GM18519 (cell line): ENCODE measurements around the gene SOX6.

Source experiments
- ATAC-seq: cut with Tn5 transposase; IDR thresholded peaks from one replicate; pipeline ENCODE4 v1.9.1; 2021; ENCODE audit warnings: mild to moderate bottlenecking, moderate library complexity; ENCODE audit not compliant: unreplicated experiment, low FRiP score

The SOX6 gene

DNA sequence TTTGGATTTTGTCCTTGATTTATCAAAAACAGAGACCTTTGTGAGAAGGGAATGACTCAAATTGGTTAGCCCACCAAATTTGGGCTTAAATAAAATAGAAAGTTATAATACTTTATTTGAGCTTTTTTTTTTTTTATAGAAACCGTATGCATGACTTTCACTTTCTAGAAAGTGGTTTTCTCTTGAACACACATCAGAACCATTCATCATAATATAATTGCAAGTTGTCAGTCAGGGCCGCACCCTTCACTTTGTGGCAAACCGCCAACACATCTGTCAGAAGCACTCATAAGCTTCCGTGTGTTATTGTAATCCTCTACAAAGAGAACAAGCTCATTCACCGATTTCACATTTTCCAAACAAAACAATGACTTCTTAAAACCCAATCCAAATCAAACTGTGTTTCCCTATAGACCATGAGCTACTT lies 76.1 kb downstream of the SOX6 start:
- no peak for ATAC-seq

DNA sequence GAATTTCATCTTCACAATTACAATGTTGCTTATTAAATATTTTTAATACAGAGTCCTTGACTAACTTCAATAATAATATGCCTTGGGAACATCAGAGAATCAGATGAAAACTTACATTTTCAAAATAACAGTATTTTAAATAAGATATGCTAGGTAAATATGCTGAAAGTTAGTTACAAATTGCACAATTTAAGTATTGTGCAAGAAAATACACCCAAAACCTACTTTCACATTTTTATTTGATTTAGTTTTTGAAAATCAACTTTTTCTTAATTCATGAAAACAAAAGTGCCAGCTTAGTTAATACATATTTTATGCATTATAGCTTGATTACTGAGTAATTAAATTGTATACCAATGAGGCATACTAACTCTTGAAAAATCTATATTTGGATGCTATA lies 76.8 kb downstream of the SOX6 start:
- ATAC-seq: no peak

DNA sequence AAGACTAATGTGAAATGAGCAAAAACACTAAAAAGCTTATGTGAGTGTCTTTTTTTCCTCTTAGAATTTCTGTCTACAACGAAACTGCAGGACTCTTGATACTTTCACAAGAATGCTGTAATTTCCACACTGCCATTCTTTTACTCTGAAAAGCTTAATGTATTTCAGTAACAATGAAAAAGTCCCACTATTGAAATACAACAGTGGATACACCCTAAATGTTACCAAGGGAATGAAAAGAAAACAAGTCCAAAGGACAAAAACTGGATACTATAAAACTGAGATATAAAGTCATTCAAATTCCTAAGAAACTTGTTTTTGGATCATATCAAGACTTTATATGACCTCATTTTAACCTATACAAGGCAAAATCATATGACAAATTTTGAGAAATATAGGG lies 77.4 kb downstream of the SOX6 start:
- no peak for ATAC-seq

DNA sequence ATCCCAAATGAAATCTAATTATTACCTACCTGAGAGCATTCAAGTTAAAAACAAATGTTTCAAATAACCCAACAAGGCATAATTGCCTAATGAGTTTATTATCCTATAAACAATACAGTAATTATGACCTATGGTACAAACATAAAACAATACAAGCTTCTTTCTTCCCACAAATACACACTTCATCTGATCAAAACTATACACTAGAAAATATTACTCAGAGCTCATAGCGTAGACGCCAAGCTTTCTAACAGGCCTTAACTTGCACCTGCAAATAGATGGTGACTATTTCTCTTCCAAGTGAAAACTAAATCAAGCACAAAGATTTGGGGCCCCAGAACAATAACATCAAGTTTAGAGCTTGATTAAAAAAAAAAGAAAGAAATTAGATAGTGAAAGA lies 78.1 kb downstream of the SOX6 start:
- ATAC-seq: no peak

DNA sequence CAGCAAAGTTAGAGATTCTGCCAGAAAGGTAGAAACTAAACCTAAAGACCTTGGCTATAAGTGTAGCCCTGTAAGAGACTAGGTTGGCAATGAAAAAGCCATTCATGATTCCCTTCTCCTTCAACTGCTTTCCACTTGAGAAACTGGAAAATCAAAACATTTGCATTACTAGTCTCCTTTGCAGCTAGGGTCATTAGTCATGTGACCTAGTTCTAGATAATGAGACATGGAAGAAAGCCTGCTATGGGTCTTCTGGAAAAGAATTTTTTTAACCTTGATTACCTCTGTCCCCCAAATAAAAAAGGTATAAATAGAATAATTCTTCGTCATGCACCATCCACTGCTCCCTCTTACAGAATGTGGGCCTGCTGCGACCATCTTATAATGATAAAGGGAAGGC lies 80.1 kb downstream of the SOX6 start:
- ATAC-seq: no peak

DNA sequence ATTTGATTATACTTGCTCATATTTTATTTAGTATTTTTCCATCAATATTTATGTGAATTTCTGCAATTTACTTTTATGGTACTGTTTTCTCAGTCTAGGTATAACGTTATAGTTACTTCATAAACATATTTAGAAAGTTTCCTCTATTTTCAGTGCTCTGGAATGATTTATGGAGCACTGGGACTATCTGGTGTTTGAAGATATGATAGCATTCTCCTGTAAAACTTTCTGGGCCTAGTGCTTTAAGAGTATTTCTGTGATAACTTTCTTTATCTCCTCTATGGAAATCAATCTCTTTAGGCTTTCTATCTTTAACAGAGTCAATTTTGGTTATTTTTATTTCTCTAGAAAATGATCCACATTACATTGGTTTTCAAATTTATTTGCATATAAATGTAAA lies 85.1 kb downstream of the SOX6 start:
- no peak for ATAC-seq

DNA sequence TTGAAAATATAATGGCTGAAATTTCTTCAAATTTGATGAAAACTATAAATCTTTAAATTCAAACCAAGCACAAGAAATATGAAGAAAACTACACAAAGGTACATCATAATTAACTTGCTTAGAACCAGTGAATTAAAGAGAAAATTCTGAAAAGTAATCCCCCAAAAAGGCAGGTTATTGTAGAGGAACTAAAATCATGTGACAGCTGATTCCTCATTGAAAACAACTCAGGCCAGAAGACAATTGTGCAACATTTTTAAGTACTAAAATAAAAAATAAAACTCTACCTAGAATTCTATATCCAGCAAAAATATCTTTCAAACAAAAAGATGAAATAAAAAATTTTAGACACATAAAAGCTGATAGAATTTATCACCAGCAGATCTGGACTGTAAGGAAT lies 90.3 kb downstream of the SOX6 start:
- ATAC-seq: no peak

DNA sequence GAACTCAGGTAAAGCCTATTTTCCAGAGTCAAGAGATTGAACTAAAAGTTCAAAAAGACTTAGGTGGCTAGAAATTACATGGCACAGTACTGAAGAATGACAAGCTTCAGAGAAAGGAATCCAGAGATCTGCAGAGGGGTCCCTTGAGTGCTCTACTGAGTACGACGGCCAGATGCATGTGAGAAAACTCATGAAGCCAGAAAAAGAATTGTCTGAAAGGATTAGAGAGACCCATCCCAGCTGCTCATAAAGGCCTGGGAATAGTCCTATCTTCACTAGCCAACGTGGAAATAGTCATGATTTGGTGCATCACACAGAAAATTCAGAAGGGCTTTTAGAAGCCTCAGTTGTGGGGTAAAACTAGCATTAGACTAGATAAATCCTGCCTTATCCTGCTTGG lies 91.3 kb downstream of the SOX6 start:
- no peak for ATAC-seq

DNA sequence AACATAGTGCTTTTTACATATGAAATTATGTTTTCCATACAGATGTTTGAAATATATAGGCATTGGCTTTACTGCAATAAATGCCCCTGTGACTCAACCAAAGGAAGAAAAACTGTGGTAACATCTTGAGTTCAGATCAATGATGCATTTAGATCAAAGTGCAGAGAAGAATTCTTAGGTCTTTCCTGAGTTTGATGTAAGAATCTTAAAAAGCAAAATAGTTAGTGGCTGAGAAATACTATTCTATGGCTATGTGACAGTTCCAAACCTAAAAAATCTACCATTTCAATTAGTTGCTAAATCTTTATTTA lies 93.7 kb downstream of the SOX6 start:
- ATAC-seq: no peak

DNA sequence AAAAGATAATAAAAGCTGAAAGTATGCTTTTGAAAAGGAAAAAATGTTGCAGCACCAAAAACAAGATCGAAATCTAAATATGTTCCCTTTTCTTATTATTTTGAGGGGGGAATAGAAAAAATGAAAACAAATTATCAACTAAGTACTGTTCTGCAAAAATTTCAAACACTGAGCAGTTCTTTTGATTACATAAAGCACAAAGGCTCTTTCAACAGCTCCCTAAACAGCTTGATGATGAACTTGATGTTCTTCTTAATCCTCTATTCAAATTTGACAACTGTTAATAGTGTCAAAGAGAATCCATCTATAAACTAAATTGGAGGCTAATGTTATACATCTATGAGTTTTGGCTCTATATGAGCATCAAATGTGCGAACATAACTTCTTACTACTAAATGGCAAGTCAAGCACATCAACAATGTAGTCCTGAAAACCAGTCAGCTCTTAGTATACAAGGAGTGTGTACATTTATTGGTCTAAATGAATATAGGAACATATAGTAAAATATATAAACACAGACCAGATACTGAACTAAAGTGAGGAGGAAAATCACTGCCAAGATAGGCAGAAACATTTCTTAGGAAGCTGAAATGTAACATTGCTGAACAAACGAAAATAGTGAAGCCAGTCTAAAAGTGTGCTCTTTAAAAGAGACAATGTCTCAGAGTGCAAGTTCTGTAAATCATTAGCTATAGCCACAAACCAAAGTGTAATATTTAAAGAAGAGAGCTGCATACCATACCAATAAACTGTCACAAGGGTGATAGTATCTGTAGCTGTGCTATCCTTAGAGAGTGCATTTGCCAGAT lies 94.3 kb downstream of the SOX6 start:
- ATAC-seq: no peak

DNA sequence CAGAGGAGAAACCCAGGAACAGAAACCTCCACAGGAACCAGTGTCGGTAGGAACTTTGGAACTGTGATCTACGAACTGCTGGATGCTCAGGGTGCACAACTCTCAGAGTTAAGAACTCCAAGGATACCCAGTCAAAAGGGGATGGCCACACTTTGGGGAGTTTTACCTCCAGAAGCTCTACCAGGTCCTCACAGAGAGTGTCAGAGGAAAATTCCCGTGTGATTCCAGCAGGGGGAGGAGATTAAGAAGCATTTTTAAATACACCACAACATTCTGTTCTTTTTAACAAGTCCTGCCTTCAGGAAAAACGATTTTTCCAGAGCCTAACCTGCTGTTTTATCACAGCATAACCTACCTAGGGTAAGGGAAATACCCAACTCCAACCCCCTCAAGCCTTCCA lies 104.0 kb downstream of the SOX6 start:
- ATAC-seq: no peak

DNA sequence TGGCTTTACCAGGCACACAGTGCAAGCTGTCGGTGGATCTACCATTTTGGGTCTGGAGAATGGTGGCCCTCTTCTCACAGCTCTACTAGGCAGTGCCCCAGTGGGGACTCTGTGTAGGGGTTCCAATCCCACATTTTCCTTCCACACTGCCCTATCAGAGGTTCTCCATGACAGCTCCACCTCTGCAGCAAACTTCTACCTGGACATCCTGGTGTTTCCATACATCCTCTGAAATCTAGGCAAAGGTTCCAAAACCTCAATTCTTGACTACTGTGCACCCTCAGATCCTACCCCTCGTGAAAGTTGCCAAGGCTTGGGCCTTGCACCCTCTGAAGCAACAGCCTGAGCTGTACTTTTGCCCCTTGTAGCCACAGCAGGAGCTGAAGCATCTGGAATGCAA lies 108.1 kb downstream of the SOX6 start:
- no peak for ATAC-seq

DNA sequence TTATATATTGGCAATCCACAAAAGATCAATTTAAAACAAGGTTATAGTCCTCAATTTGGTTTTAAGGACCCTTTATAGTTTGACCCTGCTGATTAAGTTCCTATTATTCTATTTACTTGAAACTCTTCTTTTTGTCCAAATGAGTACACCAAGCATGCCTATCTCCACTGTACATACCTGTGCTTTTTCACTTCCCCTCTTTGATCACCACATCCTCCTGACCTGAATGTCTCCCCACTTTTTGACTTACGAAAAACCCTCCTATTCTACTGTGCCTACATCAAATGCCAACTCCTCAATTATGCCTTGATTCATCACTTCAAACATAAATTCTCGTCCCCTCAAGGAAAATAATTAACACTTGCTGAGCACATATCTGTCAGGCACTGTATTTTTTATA lies 113.5 kb downstream of the SOX6 start:
- ATAC-seq: peak; percentile 94

DNA sequence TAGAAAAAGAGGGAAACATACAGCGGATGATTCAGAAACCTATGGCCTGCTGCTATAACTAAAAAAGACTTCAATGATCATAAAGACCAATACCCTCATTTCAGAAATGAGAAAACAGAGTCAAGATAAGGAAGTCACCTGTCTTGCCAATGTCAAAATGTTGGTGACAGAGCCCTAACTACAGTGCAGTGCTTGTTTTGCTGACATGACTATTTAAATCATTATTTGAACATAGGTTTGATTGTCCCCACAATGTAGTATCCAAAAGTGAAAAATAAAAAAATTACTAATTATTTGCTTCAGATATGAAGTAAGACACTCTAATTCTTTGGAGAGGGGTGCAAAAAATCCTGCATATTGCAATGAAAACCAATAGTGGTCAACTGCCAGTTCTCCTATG lies 115.7 kb downstream of the SOX6 start:
- ATAC-seq: no peak

DNA sequence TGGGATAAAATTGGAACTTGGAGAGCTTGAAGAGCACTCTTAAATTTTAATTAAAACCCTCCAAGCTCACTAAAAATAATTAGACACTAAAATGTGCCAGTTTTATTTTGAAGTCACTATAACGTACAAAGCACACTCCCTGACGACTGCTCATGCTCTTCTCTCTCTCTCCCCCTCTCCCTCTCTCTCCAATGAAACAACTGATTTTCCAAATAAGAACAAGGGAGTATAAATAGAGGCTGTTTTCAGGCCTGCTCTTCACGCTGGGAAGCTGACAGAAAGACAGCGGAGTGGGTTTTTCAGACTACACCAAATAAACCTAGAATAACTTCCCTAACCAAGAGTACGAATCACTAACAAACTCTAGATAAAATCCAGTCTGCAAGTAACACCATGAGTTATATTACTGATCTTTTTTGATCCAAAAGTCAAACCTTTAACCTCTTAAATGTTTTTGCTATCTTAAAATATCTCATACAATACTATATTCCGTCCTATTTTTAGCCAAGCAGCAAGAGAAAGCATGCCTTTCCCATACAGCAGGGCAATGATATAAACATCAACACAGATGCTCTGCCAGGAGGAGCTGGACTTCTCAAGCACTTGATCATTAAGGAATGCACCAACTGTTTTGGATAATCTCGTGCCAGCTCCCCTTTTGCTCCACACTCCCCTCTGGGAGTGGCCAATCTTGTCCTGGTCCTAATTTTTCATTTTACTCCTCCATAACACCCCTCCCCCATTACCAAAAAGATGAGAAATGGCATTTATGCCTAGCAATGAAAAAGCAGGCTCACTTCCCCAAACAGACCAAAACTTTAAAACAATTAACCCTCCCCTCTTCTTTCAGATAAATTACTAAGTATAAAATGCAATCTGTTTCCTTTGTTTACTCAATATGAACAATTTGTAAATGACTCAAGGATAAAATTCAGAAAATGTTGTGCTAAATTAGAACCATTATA lies 116.9 kb downstream of the SOX6 start:
- ATAC-seq: no peak

DNA sequence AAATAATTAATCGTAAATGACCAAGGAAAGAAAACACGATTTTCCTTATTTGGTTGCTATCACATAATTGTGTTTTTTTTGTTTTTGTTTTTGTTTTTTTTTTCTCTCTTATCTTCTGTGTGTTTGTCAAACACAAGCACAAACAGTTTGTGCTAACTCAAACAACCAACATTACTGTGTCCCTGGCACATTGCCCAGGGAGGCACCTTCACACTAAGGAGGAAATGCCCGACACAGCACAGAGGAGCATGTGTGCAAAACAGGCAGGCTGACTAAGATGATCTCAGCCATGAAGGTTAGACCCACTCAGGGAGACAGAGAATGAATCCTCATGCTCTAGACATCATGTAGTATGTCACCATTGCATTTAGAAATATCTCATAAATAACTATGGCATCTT lies 130.1 kb downstream of the SOX6 start:
- ATAC-seq: no peak

DNA sequence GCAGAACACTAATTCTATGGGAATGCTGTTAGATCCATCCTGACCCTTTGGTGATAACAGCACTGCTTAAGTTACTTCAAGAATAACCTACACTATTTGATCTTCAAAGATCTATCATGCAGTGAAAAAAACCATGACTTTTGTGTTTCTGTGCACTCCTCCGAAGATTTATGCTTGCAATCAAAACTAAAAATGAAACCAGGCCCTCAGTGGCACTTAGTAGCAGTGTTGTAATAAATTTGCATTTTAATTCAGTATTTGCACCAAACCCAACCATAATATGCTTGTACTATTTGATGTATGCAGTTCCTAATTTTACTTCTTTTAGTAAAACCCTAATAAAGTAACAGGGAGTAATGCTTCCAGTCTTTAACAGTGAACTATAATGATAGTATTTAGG lies 130.7 kb downstream of the SOX6 start:
- ATAC-seq: no peak

DNA sequence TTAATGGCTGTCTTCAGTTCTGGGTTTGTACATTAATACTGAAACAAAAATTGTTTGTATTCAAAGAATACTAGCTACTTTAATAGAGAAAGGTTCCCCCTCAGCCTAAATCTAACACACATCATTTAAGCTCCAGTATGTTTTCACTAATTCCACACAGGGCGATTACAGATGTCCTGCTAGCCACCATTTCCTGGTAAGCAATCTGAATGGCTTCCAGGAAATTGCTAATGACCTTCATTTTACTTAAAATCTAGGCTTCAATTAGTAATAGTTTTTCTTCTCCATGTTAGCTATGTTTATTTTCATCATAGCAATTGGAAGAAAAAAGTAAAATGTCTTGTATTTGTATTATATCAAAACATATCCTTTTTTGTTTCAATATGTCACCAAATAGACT lies 132.8 kb downstream of the SOX6 start:
- no peak for ATAC-seq

DNA sequence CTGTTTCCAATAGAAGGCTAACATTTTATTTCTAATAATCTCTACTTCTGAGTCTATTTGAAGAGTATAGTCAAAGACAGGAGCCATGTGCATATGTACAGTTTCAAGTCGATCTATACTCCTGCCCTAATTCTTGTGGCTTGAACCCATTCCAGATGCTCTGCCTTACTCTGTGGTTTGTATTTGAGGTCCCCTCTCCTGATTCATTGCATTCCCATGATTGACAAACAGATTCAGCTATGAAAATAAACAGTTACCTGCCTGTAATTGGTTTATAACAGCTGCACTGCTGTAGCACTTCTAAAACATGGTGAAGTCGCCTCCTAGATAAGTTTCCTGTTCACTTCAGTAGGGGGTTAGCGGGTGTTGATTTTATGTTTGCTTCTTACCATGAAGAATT lies 138.7 kb downstream of the SOX6 start:
- ATAC-seq: no peak

DNA sequence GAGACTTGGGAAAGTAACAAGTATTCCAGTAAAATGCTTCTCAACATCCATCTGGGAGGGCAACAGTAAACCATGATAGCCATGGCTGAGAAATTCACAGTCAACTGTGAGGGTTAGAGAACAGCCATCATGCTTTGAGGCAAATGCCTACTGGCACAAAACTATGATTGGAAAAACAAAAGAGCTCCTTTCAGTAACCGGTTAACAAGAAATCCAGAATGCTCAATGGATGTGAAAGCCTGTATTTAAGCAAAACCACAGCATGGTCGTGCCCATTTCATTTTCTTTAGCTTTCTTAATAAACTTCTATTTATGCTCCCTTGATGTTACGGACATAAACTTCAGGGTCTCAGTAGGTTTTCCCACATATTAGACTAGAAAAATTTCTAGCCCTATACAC lies 139.5 kb downstream of the SOX6 start:
- no peak for ATAC-seq

DNA sequence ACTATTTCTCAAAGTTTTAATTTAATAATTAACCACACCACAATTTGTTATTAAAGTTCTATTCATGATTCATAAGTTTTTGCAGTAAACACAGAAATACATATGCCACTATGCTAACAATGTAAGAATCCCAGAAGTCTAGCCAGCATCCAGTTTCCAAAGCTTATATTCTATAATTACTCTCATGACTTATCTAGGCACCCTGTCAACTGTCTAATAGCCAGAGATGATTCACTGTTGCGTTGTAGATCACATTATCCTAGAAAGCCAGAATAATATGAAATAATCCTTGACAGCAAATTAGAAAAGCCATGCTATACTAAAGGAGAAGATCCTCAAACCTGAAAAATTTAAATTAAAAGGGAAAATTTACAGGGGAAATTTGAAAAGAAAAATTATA lies 141.0 kb downstream of the SOX6 start:
- no peak for ATAC-seq

DNA sequence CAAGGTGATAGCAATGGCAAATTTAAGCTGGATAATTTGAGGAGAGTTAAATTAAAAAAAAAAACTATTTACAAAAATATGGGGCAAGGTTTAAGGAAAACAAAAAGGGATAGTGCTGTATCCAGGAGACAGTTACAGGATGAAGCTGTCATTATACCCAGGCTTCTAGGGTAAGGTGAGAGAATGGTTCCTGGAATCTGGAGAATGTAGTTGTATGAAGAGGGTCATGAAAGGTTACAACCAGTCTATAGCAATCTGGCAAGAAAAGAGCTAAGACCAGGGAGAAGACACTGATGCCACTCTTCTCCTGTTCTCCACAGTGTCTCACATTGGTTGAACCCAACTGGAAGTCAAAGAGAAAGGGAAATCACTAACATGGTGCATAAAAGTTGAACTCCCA lies 144.9 kb downstream of the SOX6 start:
- ATAC-seq: no peak
